Body of pancreas (tissue), 4 donors: ENCODE data around the gene GABBR1. TPM values are rescaled to one million over a fixed set of nuclear protein-coding genes. Genes with fewer than 3 reads are reported as not detected.

Source experiments
- ATAC-seq: fragments of 150-250 bp; one replicate; pipeline ENCODE4 v1.9.1; 2016
- DNase-seq, 4 donors: peaks; one replicate each; pipeline ENCODE4 v3.0.0-alpha.2; 2019
- H3K27ac ChIP-seq, 4 donors: fragments of 200-600 bp; sonication (generic); 1 replicate in 3 of 4; 2 replicates in 1 of 4; pipeline versions ENCODE4 v1.5.1 to v1.6.1; 2016 to 2019; ENCODE audit warnings: mild to moderate bottlenecking in 1 of 4, mixed read lengths in 1 of 4, moderate library complexity in 1 of 4
- H3K27me3 ChIP-seq, 2 donors: fragments of 200-600 bp; sonication (generic); one replicate each; pipeline ENCODE4 v1.6.0; 2016; ENCODE audit warnings: mild to moderate bottlenecking in 1 of 2
- H3K36me3 ChIP-seq, 2 donors: fragments of 200-600 bp; sonication (generic); replicated peaks in 1 of 2; 2 replicates each; pipeline ENCODE4 v1.5.1; 2016; ENCODE audit warnings: low read depth in 2 of 2; ENCODE audit not compliant: insufficient read depth in 1 of 2
- H3K4me1 ChIP-seq: fragments of 200-600 bp; sonication (generic); one replicate; pipeline ENCODE4 v1.6.0; 2016
- H3K4me3 ChIP-seq, 2 donors: fragments of 200-600 bp; sonication (generic); 1 replicate in 1 of 2; 2 replicates in 1 of 2; pipeline ENCODE4 v1.5.1; 2016 to 2019
- H3K9me3 ChIP-seq, 3 donors: fragments of 200-600 bp; sonication (generic); 1 replicate in 2 of 3; 2 replicates in 1 of 3; pipeline ENCODE4 v1.5.1; 2016
- POLR2A ChIP-seq, 3 donors: fragments of 450-650 bp; IDR thresholded peaks; one replicate each; pipeline ENCODE4 v1.6.1; 2016; ENCODE audit warnings: antibody characterized with exemption in 3 of 3, mild to moderate bottlenecking in 2 of 3
- WGBS, 2 donors: methylation state at CpG; one replicate each; pipeline ENCODE4 v1.1.5; 2017; 5-methylcytosine and 5-hydroxymethylcytosine counted together
- intact Hi-C: fragments of 100-400 bp; cut with DNase I; formaldehyde crosslinking; loops from one replicate; pipeline ENCODE4 v1.15.1; 2023
- total RNA-seq, 2 donors: library from RNA; depleted of rRNA; stranded (reverse); fragments of >200 nt; gene quantifications; one replicate each; pipeline ENCODE4 v1.1.0, GENCODE V29; 2016
- TF ChIP-seq, protein P1 (sequence below), 7 experiments: fragments of 450-650 bp in 4 of 7; fragments of 200-600 bp in 3 of 7; sonication (generic) in 3 of 7; IDR thresholded peaks; one replicate each; pipeline ENCODE4 v1.5.1; 2016 to 2019; ENCODE audit warnings: antibody characterized with exemption in 7 of 7

GABBR1 gene
- total RNA-seq, 2 donors from 2014 or later = 23.7 to 31.9 TPM

DNA sequence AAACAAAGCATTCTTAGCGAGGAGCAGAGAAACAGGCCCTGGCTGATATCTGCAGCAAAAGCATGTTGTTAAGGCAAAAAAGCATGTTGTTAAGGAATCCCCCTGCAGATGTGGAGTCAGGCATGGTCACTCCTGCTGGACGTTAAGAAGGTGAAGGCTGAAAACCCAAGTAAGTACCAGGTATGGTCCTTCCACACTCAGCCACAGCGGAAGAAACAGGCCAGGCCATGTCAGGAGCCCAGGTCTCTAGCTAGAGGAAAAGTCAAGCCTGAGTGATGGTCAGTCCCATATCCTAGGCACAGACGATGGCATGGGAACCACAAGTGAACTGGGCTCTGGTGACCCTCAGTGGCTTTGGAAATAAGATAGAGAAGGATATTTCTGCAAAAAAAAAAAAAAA is 112.8 kb downstream of the GABBR1 start:
- ATAC-seq = no peak
- Histone ChIP-seq H3K4me1 (peaks cover 16% of the 10 kb centered on the region), H3K36me3 (no peaks in the 10 kb centered on the region), H3K4me3 (no peak overlapping the region), H3K9me3 (no peaks in the 10 kb centered on the region), H3K27ac (no peak overlapping the region), H3K27me3 (no peaks in the 10 kb centered on the region)
- intact Hi-C loops = no loop called here
- WGBS, 2 donors = 77 to 91% methylated on average over 4 of the region's 4 CpGs
- no peak for DNase-seq
- TF ChIP-seq, protein P1, sequence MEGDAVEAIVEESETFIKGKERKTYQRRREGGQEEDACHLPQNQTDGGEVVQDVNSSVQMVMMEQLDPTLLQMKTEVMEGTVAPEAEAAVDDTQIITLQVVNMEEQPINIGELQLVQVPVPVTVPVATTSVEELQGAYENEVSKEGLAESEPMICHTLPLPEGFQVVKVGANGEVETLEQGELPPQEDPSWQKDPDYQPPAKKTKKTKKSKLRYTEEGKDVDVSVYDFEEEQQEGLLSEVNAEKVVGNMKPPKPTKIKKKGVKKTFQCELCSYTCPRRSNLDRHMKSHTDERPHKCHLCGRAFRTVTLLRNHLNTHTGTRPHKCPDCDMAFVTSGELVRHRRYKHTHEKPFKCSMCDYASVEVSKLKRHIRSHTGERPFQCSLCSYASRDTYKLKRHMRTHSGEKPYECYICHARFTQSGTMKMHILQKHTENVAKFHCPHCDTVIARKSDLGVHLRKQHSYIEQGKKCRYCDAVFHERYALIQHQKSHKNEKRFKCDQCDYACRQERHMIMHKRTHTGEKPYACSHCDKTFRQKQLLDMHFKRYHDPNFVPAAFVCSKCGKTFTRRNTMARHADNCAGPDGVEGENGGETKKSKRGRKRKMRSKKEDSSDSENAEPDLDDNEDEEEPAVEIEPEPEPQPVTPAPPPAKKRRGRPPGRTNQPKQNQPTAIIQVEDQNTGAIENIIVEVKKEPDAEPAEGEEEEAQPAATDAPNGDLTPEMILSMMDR (IDR thresholded peaks at IDR 0.05) = no peak
- TF ChIP-seq POLR2A (IDR thresholded peaks at IDR 0.05) = no peak

DNA sequence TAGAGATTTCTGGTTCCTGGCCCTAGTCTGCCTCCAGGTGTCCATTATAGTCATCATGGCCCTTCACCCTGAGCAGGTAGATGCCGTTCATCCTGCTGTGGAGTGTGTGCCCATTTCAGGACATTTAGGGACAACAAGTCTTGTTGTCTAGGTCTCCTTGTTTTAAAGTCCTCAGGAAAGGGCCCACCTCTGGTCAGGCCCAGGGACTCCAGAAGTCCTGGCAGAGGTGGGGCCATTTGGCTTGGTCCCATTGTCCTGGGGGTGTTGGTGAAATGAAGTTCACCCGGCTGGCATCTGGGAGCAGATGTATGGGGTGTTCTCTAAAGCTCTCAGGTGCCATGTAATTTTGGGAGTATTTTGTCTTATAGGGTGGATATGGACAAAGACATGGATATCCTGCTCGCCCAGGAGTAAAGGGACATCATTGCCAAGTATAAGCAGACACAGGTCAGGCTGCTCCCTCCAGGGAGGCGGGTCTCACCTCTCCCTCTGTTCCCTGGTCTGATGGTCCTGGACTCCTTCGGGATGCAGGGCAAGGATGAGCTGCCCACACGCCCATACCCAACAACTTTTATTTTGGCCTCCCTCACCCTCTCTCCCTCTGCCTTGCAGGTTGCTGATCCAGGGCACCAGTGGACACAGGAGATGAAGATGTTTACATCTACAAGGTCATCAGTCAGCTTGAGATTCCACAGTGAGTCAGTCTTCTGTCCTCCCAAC is 113.5 kb downstream of the GABBR1 start:
- 85 to 87% methylated on average over 6 of the region's 6 CpGs for WGBS, 2 donors
- Histone ChIP-seq H3K27me3 (no peaks in the 10 kb centered on the region), H3K9me3 (no peaks in the 10 kb centered on the region), H3K27ac (no peak overlapping the region), H3K36me3 (no peaks in the 10 kb centered on the region), H3K4me3 (no peak overlapping the region), H3K4me1 (peaks cover 8% of the 10 kb centered on the region)
- ATAC-seq (no peak), DNase-seq (no peak)
- no peak for TF ChIP-seq POLR2A (IDR thresholded peaks at IDR 0.05)
- TF ChIP-seq, protein P1 (IDR thresholded peaks at IDR 0.05) = no peak
- intact Hi-C loops = no loop called here

- H3K27me3 ChIP-seq = no peaks in the 10 kb centered on the region
- no peak overlapping the region for H3K4me3 ChIP-seq
- TF ChIP-seq POLR2A (IDR thresholded peaks at IDR 0.05) = no peak
- TF ChIP-seq, protein P1 (IDR thresholded peaks at IDR 0.05) = no peak
- intact Hi-C loops = no loop called here
- no peak overlapping the region for H3K27ac ChIP-seq
- no peaks in the 10 kb centered on the region for H3K9me3 ChIP-seq
- ATAC-seq (no peak), DNase-seq (no peak)
- H3K36me3 ChIP-seq = no peaks in the 10 kb centered on the region
- no peaks in the 10 kb centered on the region for H3K4me1 ChIP-seq
- WGBS, 2 donors = 75 to 83% methylated on average over 5 to 7 of the region's 7 CpGs
Measured at GRCh38 chr6:29517728-29518440, 115.1 kb downstream of the GABBR1 start.

DNA sequence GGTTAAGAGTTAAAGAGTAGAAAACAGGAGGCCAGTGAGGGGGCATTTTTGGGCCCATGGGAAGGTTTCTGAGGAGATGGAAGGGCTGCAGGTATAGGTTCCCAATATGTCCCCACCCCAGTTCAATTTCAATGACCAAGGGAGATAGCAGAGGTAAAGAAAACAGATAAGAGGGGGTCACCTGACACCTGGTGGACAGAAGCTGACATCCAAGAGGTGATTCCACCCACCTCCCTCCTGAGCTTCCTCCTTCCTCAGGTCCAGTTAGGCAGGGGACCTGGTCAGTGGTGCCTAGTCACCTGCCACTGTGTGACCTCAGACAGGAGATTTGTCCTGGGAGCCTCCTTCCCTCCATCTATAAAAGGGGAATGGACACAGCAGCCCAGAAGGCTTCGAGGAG is 115.7 kb downstream of the GABBR1 start:
- TF ChIP-seq POLR2A (IDR thresholded peaks at IDR 0.05) = no peak
- TF ChIP-seq, protein P1 (IDR thresholded peaks at IDR 0.05) = no peak
- 40 to 56% methylated on average over 1 of the region's 1 CpG for WGBS, 2 donors
- intact Hi-C loops = no loop called here
- ATAC-seq (no peak), DNase-seq (no peak)
- H3K9me3 ChIP-seq = no peaks in the 10 kb centered on the region
- no peak overlapping the region for H3K27ac ChIP-seq
- no peaks in the 10 kb centered on the region for H3K4me1 ChIP-seq
- H3K36me3 ChIP-seq = no peaks in the 10 kb centered on the region
- H3K27me3 ChIP-seq = no peaks in the 10 kb centered on the region
- no peak overlapping the region for H3K4me3 ChIP-seq
